Activated CD8-positive, alpha-beta memory T cell treated with anti-CD3 and anti-CD28 coated beads for 1 hour (primary cell): ENCODE measurements around the gene KIAA1671.

Source experiments
- DNase-seq, 2 donors: peaks; one replicate each; pipeline ENCODE4 v3.0.0-alpha.2; 2020; ENCODE audit warnings: low read depth in 1 of 2; ENCODE audit errors: extremely low read depth in 1 of 2

Gene KIAA1671

GRCh38 chr22:25084405-25085107 is 132.0 kb downstream of the KIAA1671 start:
- no peak for DNase-seq

GRCh38 chr22:25085156-25085555 is 132.6 kb downstream of the KIAA1671 start:
- DNase-seq = no peak

DNA sequence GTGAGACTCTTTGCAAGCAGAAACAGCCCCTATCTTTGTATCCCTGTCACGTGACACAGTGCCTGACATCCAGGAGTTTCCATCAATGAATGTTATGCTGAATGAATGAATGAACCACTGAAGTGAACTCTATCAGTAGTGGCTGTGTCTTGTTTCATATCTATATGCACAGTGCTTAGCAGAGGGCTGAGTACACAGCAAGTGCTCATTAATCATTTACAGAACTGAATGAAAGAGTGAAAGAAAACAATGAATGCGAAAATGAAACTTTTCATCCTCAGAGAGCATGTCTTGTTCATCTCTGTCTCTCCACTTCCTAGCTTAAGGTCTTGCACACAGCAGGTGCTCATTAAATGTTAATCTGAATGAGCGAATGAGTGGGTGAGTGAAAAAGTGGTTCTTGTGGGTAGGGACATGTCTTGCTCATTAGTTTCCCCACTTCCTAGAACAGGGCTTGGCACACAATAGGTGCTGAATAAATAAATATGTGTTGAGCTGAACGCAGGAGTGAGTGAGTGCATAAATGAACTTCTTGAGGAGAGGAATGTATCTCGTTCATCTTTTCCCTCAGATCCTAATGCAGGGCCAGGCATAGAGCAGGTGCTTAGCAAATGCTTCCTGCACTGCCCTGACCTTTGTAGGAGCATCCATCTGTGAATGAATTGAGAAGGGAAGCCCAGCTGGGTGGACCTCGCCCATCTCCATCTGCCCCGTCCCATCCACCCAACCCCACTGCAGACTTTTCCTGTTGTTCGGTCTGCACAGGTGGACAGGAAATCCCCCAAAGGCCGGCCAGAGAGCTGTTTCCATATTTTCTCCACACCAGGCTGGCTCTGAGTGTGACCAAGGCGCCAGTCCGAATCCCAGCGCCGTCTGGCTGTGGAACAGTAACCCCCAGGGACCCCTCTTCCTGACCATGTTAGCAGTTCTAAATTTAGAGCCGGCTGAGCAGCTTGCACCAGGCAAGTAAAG is 133.7 kb downstream of the KIAA1671 start:
- no peak for DNase-seq

DNA sequence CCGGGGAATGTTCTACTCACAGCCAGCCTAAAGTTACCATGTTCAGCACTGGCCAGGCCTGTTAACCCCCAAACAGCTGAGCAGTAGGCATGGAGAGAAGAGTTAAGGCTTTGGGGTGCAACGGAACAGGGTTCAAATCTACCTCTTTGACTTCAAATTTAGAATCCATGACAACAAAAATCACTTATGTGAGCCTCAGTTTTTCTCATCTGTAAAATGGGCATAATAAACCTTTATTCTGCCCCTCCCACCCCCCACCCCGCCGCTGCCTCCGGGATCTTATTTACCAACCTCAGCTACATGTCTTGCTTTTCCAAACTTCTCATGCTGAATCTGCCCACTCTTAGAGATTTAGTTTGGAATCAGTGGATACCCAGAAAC is 134.4 kb downstream of the KIAA1671 start:
- DNase-seq = no peak

DNA sequence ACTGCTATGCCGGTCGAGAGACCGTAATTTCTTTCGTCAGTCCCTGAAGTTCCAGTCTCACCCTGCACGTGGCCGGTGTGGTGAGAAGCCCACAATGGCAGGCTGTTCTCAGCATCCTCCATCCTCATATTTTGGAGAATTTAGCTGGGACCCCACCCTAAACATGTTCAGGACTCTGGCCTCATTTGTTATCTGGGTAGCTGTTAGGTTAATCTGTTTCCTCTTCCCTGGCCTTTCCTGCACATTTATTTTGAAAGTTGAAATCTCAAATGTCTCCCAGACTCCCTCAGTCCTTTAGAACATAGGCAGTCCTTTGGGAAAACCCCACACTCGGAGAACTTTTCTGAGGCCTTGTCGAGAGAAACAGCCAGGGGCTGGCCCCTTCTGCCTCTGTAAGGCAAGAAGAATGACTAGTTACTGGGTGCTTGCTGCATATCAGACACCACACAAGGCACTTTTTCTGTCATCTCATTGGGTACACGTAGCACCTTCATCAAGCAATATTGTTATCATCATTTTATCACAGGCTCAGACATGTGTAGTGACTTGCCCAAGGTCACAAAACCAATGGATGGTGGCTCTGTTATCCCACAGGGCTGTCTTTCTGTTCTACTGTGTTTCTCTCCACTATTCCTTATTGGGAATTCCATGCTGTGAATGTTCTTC is 137.8 kb downstream of the KIAA1671 start:
- DNase-seq = no peak

- no peak for DNase-seq
These were observed 138.9 kb downstream of the KIAA1671 start for GRCh38 chr22:25091458-25091857.

DNA sequence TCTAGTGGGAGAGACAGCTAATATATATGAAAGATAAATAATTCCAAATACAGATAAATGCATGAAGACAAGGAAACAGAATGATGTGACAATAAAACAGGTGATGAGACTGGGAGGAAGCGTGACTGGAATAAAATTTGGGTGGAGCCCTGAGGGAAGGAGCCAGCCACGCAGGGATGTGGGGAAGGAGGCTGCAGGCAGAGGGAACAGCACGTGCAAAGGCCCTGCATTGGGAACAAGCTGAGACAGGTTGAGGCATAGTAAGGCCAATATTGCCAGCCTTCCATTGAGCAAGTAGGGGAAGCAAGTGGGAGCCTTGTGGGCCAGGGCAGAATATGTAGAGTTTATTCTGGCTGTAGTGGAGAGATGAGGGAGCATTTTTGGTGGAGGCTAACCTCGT is 139.6 kb downstream of the KIAA1671 start:
- no peak for DNase-seq

- no peak for DNase-seq
These were observed 142.1 kb downstream of the KIAA1671 start for GRCh38 chr22:25094579-25094978.

DNA sequence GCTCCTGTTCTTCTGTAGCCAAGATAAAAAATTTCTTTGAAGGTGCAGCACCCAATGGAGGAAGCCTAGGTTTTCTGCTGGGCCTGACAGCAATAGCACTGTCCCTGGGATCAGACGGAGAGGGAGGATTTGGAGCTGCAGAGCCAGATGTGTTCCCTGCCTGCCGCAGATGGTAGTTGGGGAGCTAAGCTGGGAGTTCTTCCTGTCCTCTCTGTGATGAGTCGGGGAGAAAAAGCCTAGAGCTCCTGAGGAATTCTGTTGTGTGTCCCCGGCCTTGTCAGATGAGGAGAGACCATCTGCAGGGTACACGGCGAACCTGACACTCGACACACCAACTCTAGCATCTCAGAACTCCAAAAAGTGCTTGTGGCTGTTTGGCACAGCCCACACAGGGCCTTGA is 143.4 kb downstream of the KIAA1671 start:
- DNase-seq = no peak

DNA sequence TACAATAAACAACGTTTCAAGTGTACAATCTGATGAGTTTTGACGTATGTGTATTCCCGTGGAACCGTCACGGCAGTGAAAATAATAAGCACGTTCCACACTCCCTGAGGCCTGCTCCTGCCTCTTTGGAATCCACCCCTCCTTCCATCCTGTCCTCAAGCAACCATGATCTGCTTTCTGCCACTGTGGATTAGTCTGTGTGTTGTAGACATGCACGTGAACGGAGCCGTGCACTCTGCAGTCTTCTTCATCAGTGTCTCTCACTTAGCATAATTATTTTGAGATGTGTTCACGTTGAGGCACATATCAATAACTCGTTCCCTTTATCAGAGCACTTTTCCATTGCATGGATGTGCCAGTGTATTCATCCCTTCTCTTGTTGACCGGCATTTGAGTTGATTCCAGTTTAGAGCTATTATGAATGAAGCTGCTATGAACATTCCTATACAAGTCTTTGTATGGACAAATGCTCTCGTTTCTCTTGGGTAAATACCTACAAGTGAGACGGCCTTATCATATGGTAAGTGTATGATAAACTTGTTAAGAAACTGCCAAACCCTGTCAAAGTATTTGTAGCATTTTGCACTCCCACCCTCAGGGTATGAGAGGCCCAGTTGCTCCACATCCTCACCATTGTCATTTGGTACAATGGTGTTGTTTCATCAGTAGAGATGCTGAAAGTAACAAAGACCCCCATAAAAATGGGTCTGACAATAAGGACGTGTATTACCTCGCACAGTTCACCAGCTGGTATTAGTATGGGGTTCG is 144.3 kb downstream of the KIAA1671 start:
- DNase-seq = no peak

DNA sequence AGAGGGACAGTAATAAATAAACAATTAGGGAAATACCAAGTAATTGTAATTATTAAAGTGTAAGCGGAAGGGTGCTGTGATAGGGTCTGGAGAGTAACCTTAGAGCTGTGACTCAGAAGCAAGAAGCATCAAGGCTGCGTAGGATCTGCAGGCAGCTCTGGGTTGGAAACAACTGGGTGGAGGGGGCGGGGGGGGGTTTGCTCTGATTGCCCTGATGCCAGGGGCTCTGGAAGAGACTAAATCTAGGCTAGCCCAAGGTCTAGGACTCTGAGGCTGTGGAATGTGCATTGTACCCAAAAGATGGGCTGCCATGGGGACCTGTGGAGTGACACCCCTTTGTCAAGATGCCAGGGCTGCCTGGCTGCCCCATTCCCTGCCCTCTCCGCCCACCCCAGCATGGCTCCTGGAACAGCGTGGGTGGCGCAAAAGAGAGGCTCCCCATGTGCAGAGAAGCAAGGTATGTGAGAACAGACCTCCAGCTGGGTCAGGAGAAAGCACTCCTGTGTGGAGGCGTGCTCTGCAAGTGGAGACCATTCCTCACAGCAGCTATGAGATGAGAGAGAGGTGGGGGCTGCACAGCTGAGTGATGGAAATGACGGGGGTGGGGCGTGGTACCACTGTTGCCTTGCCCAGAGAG is 146.0 kb downstream of the KIAA1671 start:
- DNase-seq = no peak

DNA sequence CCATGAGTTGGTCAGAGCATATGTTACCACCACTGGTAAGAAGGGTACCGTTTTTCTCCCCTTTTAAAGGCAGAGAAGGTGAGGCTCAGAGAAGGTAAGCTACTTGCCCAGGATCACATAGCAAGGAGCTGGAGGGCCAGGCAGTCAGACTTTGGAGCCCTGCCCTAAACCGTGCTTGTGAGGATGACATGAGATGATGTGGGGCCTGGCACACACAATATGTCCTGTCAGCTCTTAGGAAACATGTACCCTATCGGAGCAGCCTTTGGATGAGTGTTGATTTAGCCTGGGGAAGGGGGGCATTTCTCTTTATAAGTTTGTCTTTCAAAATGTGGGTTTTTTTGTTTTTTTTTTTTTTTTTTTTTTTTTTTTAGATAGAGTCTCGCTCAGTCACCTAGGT is 146.7 kb downstream of the KIAA1671 start:
- DNase-seq = no peak

DNA sequence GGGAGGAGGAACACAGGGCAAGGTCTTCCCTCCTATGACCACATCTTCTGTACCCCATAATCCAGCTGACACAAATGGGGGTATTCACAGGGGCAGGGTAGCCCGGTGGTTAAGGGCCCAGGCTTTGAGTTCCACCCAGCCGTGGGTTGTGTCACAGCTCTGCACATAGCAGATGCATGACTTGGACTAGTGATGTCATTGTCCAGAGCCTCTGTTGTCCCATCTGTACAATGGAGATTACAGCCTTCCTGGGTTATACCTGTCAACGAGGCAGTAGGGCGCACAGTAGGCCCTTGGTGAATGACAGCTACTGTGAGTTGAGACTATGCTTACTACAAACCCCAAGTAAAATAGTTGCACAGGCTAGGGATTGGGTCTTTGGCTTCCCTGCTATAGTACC is 147.9 kb downstream of the KIAA1671 start:
- no peak for DNase-seq

DNA sequence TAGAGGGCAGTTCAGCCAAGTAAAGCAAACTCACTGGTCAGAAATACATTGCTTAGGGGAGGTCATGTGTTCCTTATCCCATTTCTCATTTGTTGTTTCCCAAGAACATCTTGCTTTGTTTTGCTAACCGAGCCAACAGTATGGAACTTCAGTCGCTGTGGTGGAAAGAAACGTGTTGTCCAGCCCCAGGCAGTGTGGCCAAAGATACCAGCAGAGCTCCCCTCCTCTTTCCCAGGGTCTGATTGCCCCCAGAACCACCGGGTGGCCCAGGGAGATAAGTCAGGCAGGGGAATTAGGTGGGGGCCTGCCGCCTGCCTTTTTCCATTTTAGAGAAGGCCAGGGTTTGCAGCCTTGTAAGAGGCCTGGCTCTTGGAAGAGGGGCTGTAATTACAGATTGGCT is 148.4 kb downstream of the KIAA1671 start:
- no peak for DNase-seq

DNA sequence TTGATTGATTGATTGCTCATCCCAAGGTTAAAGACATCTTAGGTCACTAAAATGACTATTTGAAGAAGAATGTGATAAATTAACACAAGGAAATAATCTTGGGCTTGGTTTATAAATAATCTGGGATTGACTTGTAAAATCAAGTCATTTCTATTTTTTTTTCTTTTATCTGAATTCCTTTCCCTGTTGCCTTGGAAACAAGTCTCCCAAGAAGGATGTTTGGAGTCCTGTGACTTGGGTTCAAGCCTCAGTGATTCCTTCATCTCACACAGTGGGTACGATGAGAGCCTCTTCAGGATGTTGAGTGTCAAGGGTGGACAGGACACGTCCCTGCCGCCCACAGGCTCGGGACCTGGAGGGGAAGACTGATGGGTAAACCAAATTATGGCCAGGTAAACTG is 149.0 kb downstream of the KIAA1671 start:
- no peak for DNase-seq

- no peak for DNase-seq
These were observed 149.5 kb downstream of the KIAA1671 start for GRCh38 chr22:25101986-25102385.

DNA sequence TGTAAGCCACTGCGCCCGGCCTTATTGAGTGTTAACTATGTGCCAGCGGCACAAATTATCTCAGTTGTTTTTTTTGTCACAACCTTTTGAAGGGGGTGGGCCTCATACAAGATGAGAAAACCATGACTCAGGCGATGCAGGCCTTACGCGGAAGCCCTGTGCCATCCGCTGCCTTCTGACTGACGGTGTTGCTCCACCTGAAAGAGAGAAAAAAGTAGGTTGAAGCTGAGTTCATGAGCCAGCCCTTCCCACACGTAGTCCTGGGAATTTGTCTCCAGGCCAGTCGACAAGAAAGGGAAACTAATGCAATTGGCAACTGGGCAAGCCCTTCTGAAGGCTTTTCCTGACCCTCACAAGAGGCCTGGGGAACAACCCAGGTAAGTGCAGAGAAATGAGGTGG is 150.2 kb downstream of the KIAA1671 start:
- no peak for DNase-seq

DNA sequence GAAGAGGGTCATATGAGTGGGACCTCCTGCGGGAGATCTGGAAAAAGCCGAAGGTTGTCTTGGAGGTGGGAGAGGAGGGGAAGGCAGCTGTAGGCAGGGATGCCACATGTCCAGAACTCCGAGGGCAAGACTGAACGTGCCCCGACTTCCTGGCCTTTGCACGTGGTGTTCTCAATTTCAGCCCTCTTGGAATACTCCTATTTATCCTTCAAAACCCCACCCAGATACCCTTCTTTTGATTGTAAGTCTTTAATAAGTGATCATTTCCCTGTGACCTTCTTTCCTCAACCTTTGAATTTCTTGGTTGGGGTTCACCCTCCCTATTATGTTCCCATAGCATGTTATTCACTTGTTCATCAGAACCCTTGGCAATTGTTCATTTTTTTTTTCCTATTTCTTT is 151.9 kb downstream of the KIAA1671 start:
- no peak for DNase-seq

- no peak for DNase-seq
These were observed 153.5 kb downstream of the KIAA1671 start for GRCh38 chr22:25105817-25106650.
